Measurements from ENCODE around the gene HDX. TPM values are rescaled to one million over a fixed set of nuclear protein-coding genes. Genes with fewer than 3 reads are reported as not detected.
"Not testable (repeated sequence)": the region's sequence is repeated elsewhere in the genome, so short reads cannot be mapped to it uniquely, and the experiment has no call there.

HDX gene
- total RNA-seq, 2 donors from 2014 or later = 2.4 to 3.3 TPM

DNA sequence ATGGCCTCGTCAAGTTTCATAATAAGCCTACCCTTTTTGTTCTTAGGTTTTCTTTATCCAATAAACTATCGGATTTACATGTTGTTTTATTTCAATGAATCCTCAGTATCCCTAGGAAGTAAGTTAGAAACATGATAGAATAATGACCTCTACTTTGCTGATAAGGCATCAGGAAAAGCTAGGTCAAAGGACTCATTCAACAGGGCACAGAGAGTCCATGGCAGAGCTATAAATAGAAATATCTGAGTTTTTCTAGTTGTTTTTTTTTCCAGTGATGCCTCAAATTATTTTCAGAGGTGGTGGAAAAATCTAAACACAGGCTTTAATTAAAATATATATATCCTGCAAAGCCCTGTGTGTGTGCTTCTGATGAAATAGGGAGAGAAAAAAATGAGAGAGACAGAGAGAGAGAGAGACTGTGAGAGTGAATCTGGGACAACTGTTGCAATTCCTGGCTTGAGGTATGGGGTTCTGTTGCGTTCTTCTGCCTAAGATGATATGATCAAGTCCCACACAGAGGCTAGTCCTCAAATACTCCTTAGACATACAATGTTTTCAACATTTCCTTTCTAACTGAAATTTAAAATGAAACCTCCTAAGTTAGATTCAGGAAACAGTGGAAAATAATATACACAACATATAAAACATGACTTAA lies 139.9 kb downstream of the HDX start:
- ATAC-seq (no peak), DNase-seq (ENCODE audit: low spot score in 2 of 2) (no peak)
- no peaks in the 10 kb centered on the region for H3K9me3 Mint-ChIP-seq
- no peak overlapping the region for H3K27ac Mint-ChIP-seq
- no peaks in the 10 kb centered on the region for H3K36me3 Mint-ChIP-seq

DNA sequence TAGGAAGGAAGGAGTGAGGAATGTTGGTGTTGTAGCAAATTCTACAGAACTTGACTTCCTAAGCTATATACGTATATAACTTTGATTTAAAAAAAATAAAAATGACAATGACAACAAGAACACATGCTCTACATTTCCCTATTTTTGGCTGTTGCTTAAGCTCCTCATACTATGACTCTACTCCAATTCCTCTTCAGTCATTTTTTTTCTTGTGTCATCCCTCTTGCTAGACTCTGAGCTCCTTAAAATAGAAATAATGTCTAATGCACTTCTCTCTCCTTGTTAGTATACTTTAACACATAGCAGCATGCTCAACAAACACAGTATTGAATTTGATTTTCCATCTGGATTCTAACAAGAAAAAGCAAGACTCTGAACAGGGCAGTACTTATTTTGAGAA lies 144.0 kb downstream of the HDX start:
- Mint-ChIP-seq H3K27ac (no peak overlapping the region), H3K9me3 (no peaks in the 10 kb centered on the region), H3K36me3 (no peaks in the 10 kb centered on the region)
- no peak for ATAC-seq
- no peak for DNase-seq (ENCODE audit: low spot score in 2 of 2)

DNA sequence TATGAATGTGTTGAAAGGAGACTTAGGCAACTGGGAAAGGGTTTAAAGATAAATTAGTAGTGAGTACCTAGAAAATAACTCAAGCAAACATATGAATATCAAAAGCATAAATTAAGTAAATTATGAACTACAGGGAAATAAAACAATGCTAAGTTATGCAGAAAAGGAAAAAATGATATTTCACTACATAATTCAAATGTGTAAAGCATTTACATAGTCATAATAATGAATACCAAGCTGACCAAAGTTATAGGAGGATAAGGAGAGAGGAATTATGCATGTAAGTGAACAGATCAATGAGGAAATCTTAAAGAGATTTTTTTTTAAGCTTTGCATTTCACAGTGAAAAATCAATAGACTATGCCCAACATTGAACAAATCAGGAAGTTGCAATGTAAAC lies 145.0 kb downstream of the HDX start:
- ATAC-seq (no peak), DNase-seq (ENCODE audit: low spot score in 2 of 2) (no peak)
- no peaks in the 10 kb centered on the region for H3K9me3 Mint-ChIP-seq
- H3K36me3 Mint-ChIP-seq = no peaks in the 10 kb centered on the region
- H3K27ac Mint-ChIP-seq = no peak overlapping the region

DNA sequence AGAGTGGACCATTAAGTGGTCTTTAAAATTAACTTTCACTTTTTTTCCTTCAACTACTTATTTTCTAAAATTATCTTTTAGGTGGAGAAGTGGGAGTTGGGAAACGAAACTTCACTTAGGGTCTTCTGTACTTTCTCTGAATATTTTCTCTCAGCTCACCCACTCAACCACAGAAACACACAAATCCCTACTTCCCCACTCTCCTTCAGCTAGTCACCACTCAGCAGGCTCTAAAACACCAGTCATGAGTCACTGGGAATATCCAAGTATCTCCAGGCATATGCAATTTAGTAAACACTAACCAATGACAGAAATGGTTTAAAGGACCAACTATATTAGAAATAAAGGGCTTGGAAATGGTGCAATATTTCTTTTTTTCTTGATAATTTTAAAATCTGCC lies 161.3 kb downstream of the HDX start:
- H3K27ac Mint-ChIP-seq = no peak overlapping the region
- DNase-seq (ENCODE audit: low spot score in 2 of 2) (no peak), ATAC-seq (no peak)
- H3K36me3 Mint-ChIP-seq = no peaks in the 10 kb centered on the region
- no peaks in the 10 kb centered on the region for H3K9me3 Mint-ChIP-seq

DNA sequence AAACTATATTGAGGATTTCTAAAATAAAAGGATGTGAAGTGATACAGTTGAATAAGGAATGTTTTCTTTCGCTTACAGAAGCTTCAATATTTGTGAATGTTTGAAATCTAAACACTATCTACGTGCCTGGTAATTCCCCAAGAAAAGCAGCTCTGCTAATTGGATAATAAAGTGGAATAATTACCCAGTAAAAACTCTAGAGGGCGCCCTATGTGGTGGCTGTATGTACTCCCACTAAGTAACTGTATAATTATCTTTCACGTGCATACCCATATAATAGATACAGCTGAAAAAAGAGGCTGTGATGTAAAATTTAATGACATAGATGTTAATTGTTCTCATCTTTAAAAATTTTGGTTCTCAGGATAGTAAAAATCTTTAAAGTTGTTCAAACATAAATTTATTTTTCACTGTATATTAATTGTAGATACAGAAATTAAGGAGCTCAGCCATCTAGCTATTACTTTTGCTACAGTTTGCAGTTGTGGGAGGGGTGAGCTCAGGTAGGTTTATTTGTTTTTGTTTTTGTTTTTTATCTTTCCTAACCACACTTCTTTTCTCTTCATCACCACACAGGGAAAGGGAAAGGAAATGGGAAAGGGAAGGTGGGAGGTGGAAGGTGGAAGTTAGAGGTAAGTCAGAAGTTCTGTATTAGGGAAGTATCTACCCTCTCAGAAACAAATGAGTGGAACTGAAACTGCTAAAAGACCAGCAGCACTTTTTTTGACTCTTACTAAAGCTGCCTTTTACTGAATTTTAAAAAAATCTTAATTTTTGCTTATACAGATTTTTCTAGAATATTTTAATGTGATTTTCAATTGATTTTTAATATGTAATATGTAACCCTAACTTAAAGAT lies 162.5 kb downstream of the HDX start:
- Mint-ChIP-seq H3K36me3 (no peaks in the 10 kb centered on the region), H3K9me3 (no peaks in the 10 kb centered on the region), H3K27ac (no peak overlapping the region)
- ATAC-seq (no peak), DNase-seq (ENCODE audit: low spot score in 2 of 2) (no peak)

DNA sequence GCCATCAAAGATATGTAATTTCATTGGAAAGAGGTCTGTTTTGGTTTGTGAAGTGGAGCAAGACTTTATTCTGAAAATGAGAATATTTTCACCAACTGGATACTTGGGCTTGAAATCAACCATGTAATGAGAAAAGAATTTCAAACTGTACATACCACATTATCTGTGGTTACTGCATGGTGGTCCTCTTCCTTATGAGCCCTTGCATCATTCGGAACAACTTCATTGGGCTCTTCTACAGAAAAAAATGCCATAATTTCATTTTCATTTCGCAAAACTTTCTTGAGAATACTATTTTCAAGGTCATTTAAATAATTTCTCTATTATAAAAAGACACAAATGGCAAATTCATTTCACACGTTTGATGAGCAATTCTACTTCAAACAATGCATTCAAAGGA lies 165.6 kb downstream of the HDX start:
- no peak for DNase-seq (ENCODE audit: low spot score in 2 of 2)
- Mint-ChIP-seq H3K36me3 (no peaks in the 10 kb centered on the region), H3K9me3 (no peaks in the 10 kb centered on the region), H3K27ac (no peak overlapping the region)
- ATAC-seq = no peak

DNA sequence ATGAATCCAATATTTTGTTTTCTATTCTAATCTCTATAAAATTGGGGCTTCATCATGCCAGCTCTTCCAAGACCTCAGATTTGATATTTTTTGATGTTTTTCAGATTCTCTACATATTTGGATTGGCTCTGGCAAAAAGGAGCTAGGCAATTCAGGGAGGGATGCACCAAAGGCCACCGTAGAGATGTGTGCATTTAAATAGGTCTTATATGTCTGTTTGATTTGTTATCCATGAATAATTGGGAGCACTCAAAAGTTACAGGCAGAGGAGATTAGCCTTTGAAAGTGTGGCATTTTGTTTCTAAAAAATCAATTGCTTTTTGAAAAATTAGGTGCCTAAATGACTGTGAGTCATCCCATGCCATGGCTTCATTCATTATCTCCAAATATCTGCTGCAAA lies 167.1 kb downstream of the HDX start:
- Mint-ChIP-seq H3K36me3 (no peaks in the 10 kb centered on the region), H3K9me3 (no peaks in the 10 kb centered on the region), H3K27ac (no peak overlapping the region)
- no peak for ATAC-seq
- no peak for DNase-seq (ENCODE audit: low spot score in 2 of 2)

DNA sequence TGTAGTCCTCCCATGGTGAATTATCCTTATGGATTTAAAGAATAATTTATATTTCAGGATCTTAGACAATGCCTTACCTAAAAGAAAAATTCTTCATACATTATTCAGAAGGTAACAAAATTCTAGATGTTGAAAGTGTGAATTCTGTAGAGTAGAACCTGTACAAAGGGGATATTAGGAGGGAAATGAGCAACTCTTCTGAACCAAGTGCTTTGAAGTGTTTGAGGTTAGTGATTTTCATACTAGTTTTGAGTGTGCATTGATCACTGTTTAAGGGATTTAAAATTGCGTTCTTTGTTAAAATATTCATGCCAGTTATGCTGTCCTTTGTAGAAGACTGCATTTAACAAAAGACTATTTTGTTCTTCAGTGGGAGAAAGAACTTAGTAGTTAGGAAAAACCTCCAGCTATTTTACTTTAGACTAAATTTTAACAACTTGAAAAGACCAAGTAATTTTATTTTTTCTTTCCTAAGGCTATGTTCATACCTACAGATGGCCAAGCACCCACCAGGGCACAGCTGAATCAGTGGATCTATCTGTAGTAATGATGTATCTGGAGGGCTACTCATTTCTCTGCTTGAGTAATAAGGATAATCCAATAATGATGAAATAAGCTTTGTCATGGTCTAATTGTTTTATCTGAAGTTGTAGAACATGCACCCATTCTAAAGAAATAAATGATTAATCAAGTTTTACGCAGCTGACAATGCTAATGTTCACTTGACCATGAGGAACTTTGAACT lies 180.0 kb downstream of the HDX start:
- no peak for ATAC-seq
- no peak overlapping the region for H3K27ac Mint-ChIP-seq
- H3K9me3 Mint-ChIP-seq = no peaks in the 10 kb centered on the region
- no peaks in the 10 kb centered on the region for H3K36me3 Mint-ChIP-seq
- DNase-seq (ENCODE audit: low spot score in 2 of 2) = no peak

DNA sequence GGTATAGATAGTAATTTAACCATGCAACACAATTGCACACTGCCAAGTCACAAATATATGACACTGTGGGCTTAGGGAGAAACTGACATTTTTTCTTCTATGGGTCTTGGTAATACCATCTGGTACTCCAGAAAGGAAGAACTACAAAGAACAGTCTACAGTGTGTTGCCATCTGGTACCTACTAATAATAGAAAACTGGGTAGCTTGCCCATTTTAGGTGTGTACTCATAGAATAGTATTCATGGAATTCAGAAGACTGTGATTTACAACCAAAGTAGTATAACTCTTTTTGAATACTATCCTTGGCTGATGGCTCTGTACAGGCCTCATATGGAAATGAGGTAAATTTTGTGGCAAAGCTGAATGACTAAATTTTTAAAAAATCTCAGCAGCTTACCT lies 181.6 kb downstream of the HDX start:
- H3K36me3 Mint-ChIP-seq = peaks cover 0 to 4% of the 10 kb centered on the region in 2 donors
- DNase-seq (ENCODE audit: low spot score in 2 of 2) (no peak), ATAC-seq (no peak)
- H3K27ac Mint-ChIP-seq = no peak overlapping the region
- H3K9me3 Mint-ChIP-seq = peaks cover 0 to 5% of the 10 kb centered on the region in 2 donors

DNA sequence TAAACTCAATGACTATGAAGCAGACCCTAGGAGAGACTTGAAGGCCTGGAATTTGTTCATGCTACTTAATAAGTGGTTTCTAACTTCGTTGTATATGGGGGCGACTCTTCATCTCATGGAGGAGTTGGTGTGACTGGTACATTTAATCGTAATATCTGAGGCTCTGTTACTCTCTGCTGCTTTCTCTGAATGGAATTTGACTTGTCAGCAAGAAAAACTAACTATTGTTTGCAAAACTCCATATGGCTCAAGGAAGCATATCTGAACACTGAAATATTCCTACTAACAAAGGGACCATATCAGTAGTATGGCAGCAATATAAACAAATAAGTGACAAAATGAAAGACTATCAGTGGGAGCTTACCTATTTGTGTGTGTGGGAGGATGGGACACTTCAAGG lies 182.2 kb downstream of the HDX start:
- peaks cover 0 to 5% of the 10 kb centered on the region in 2 donors for H3K9me3 Mint-ChIP-seq
- H3K36me3 Mint-ChIP-seq = peaks cover 0 to 4% of the 10 kb centered on the region in 2 donors
- H3K27ac Mint-ChIP-seq = no peak overlapping the region
- no peak for ATAC-seq
- DNase-seq (ENCODE audit: low spot score in 2 of 2) = no peak

DNA sequence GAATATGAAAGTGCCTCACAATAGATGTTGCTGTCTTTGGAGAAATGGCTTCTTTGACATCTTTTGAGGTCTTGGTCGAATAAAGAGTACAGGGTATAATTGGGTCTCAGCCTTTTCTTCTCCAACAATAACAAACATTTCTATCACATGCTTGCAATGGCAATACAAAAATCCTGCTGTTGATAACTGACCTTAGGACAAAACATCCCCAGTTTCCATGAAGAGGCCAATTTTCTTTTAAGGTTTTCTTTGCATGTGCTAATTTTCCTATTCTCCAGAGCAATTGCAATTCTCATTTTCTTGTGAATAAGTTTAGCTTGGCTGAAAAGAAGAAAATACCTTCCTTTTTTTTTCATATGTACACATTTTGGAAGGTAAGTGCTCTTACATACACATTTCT lies 183.6 kb downstream of the HDX start:
- ATAC-seq = no peak
- H3K36me3 Mint-ChIP-seq = peaks cover 0 to 4% of the 10 kb centered on the region in 2 donors
- no peak overlapping the region for H3K27ac Mint-ChIP-seq
- no peak for DNase-seq (ENCODE audit: low spot score in 2 of 2)
- peaks cover 0 to 8% of the 10 kb centered on the region in 2 donors for H3K9me3 Mint-ChIP-seq

DNA sequence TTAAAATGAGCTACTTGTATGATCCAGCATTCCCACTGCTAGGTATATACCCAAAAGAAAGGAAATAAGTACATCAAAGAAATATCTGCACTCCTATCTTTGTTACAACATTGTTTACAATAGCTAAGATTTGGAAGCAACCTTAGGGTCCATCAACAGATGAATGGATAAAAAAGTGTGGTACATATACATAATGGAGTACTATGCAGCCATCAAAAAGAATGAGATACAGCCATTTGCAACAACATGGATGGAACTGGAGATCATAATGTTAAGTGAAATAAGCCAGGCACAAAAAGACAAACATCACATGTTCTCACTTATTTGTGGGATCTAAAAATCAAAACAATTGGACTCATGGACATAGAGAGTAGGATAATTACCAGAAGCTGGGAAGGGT lies 186.3 kb downstream of the HDX start:
- not testable (repeated sequence) for DNase-seq (ENCODE audit: low spot score in 2 of 2); H3K36me3 Mint-ChIP-seq; H3K9me3 Mint-ChIP-seq; ATAC-seq; H3K27ac Mint-ChIP-seq

Measured in activated naive CD4-positive, alpha-beta T cell treated with anti-CD3 and anti-CD28 coated beads, Interleukin-2, amount 50 U/mL, for 72 hours (primary cell).